GF-D8 (cell line): ENCODE measurements around the gene SSR4.

Experiments
- DNase-seq: peaks from one replicate; lab custom pipeline; 2025; lab: John Stamatoyannopoulos, UW

SSR4 gene

GRCh38 chrX:153769158-153769864 lies 25.2 kb upstream of the SSR4 start:
- no peak for DNase-seq

GRCh38 chrX:153769865-153770600 lies 24.4 kb upstream of the SSR4 start:
- DNase-seq, result no peak

GRCh38 chrX:153770601-153771414 lies 23.7 kb upstream of the SSR4 start:
- no peak for DNase-seq

GRCh38 chrX:153771415-153772315 lies 22.8 kb upstream of the SSR4 start:
- no peak for DNase-seq

- DNase-seq, result no peak
These were observed 21.9 kb upstream of the SSR4 start for GRCh38 chrX:153772316-153773217.

- DNase-seq, result no peak
These were observed 21.3 kb upstream of the SSR4 start for GRCh38 chrX:153773218-153773611.

GRCh38 chrX:153773741-153774575 lies 20.5 kb upstream of the SSR4 start:
- DNase-seq, result no peak

GRCh38 chrX:153774576-153775292 lies 19.7 kb upstream of the SSR4 start:
- no peak for DNase-seq

- DNase-seq, result no peak
These were observed 19.0 kb upstream of the SSR4 start for GRCh38 chrX:153775293-153776119.

GRCh38 chrX:153776120-153776599 lies 18.3 kb upstream of the SSR4 start:
- DNase-seq, result no peak

- DNase-seq, result no peak
These were observed 17.8 kb upstream of the SSR4 start for GRCh38 chrX:153776611-153777045.

GRCh38 chrX:153777261-153778090 lies 17.0 kb upstream of the SSR4 start:
- no peak for DNase-seq

GRCh38 chrX:153778181-153778580 lies 16.3 kb upstream of the SSR4 start:
- no peak for DNase-seq

- DNase-seq, result no peak
These were observed 15.8 kb upstream of the SSR4 start for GRCh38 chrX:153778684-153779101.

GRCh38 chrX:153779891-153780677 lies 14.4 kb upstream of the SSR4 start:
- DNase-seq, result no peak
